ENCODE results near the gene MSRB1. TPM values are rescaled to one million over a fixed set of nuclear protein-coding genes. Genes with fewer than 3 reads are reported as not detected.

Gene MSRB1
- total and polyA plus RNA-seq, 4 donors = 32.2 to 169 (median 98.0) TPM

DNA sequence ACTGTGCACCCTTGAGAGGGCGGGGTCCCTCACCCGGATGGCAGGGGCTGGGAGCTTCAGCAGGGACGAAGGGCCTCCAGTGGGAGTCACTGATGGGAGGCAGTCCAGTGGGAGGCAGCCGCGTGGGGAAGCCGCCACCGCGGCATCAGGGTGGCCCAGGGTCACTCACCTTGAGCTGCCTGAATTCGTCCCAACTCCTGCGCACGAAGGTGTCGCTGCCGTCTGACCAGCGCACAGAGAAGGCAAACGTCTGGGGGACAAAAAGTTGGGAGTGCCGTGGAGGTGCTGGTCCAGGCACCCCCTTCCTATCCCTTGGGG is 37.7 kb upstream of the MSRB1 start:
- peaks cover 5 to 31% (median 17%) of the 10 kb centered on the region in 4 donors for H3K4me1 ChIP-seq (ENCODE audit: control insufficient read depth in 4 of 4, insufficient read depth in 4 of 4, low read length in 3 of 4)

DNA sequence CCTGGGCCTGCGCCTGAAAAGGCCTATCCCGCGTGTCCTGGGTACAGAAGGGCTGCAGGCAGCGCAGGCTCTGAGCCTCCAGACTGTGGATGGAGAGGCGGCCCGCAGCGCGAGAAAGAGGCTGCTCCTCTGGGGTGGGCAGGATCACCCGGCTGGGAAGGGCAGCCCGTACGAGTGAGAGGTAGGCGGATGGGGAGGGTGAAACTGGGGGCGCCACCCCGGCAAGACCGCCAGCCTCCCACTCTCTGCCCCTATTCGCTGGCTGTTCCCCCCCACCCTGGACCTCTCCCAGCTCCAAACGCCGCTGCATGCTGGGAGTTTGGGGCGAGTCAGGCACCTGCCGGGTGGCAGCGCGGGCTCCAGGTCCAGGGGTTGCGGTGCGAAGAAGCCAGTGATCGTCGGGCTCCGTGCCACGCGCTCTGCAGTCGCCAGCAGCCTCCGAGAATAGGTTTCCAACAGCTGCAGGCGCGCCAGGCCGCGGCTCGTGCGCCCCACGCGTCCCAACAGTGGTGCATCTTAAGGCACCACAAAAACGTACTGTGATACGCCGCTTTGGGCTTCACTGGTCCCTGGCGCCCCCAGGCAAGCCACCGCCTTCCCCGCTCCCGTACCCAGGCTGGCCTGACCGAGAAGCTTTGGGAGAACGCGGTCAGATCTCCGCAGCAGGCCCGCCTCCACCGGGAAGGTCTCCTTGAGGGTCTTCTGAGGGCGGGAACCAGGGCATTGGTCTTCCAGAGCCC is 37.2 kb upstream of the MSRB1 start:
- peaks cover 8 to 31% (median 12%) of the 10 kb centered on the region in 4 donors for H3K36me3 ChIP-seq (ENCODE audit: control insufficient read depth in 4 of 4, insufficient read depth in 3 of 4, low read depth in 1 of 4, low read length in 3 of 4)
- no peaks in the 10 kb centered on the region for H3K27me3 ChIP-seq (ENCODE audit: control insufficient read depth in 4 of 4, insufficient read depth in 4 of 4, low read length in 3 of 4)
- WGBS = 13% methylated on average over 53 of the region's 53 CpGs
- DNase-seq (ENCODE audit: low spot score) = no peak
- TF ChIP-seq YY1 (IDR thresholded peaks at IDR 0.05) (no peak), RAD21 (IDR thresholded peaks at IDR 0.05) (no peak), TAF1 (conservative IDR thresholded peaks at IDR 0.05) (no peak), EGR1 (IDR thresholded peaks at IDR 0.05; ENCODE audit: low read depth in 2 of 2) (no peak), HNF4A (conservative IDR thresholded peaks at IDR 0.05) (no peak), JUND (IDR thresholded peaks at IDR 0.05) (no peak), GABPA (IDR thresholded peaks at IDR 0.05 in 1 of 2, conservative IDR thresholded peaks at IDR 0.05 in 1 of 2) (no peak), FOXA1 (IDR thresholded peaks at IDR 0.05) (no peak), HNF4G (IDR thresholded peaks at IDR 0.05) (no peak), NR2F2 (IDR thresholded peaks at IDR 0.05) (no peak), FOXA2 (IDR thresholded peaks at IDR 0.05) (no peak), RXRA (IDR thresholded peaks at IDR 0.05) (no peak), SP1 (IDR thresholded peaks at IDR 0.05) (no peak)
- TF ChIP-seq, protein P1, sequence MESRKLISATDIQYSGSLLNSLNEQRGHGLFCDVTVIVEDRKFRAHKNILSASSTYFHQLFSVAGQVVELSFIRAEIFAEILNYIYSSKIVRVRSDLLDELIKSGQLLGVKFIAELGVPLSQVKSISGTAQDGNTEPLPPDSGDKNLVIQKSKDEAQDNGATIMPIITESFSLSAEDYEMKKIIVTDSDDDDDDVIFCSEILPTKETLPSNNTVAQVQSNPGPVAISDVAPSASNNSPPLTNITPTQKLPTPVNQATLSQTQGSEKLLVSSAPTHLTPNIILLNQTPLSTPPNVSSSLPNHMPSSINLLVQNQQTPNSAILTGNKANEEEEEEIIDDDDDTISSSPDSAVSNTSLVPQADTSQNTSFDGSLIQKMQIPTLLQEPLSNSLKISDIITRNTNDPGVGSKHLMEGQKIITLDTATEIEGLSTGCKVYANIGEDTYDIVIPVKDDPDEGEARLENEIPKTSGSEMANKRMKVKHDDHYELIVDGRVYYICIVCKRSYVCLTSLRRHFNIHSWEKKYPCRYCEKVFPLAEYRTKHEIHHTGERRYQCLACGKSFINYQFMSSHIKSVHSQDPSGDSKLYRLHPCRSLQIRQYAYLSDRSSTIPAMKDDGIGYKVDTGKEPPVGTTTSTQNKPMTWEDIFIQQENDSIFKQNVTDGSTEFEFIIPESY (IDR thresholded peaks at IDR 0.05) = no peak
- TF ChIP-seq, protein P2, sequence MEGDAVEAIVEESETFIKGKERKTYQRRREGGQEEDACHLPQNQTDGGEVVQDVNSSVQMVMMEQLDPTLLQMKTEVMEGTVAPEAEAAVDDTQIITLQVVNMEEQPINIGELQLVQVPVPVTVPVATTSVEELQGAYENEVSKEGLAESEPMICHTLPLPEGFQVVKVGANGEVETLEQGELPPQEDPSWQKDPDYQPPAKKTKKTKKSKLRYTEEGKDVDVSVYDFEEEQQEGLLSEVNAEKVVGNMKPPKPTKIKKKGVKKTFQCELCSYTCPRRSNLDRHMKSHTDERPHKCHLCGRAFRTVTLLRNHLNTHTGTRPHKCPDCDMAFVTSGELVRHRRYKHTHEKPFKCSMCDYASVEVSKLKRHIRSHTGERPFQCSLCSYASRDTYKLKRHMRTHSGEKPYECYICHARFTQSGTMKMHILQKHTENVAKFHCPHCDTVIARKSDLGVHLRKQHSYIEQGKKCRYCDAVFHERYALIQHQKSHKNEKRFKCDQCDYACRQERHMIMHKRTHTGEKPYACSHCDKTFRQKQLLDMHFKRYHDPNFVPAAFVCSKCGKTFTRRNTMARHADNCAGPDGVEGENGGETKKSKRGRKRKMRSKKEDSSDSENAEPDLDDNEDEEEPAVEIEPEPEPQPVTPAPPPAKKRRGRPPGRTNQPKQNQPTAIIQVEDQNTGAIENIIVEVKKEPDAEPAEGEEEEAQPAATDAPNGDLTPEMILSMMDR (IDR thresholded peaks at IDR 0.05; ENCODE audit: low read depth, low read length, missing input control) = no peak
- TF ChIP-seq, protein P3, sequence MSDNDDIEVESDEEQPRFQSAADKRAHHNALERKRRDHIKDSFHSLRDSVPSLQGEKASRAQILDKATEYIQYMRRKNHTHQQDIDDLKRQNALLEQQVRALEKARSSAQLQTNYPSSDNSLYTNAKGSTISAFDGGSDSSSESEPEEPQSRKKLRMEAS (IDR thresholded peaks at IDR 0.05) = no peak
- TF ChIP-seq, protein P4, sequence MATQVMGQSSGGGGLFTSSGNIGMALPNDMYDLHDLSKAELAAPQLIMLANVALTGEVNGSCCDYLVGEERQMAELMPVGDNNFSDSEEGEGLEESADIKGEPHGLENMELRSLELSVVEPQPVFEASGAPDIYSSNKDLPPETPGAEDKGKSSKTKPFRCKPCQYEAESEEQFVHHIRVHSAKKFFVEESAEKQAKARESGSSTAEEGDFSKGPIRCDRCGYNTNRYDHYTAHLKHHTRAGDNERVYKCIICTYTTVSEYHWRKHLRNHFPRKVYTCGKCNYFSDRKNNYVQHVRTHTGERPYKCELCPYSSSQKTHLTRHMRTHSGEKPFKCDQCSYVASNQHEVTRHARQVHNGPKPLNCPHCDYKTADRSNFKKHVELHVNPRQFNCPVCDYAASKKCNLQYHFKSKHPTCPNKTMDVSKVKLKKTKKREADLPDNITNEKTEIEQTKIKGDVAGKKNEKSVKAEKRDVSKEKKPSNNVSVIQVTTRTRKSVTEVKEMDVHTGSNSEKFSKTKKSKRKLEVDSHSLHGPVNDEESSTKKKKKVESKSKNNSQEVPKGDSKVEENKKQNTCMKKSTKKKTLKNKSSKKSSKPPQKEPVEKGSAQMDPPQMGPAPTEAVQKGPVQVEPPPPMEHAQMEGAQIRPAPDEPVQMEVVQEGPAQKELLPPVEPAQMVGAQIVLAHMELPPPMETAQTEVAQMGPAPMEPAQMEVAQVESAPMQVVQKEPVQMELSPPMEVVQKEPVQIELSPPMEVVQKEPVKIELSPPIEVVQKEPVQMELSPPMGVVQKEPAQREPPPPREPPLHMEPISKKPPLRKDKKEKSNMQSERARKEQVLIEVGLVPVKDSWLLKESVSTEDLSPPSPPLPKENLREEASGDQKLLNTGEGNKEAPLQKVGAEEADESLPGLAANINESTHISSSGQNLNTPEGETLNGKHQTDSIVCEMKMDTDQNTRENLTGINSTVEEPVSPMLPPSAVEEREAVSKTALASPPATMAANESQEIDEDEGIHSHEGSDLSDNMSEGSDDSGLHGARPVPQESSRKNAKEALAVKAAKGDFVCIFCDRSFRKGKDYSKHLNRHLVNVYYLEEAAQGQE (IDR thresholded peaks at IDR 0.05) = no peak
- TF ChIP-seq, protein P5, sequence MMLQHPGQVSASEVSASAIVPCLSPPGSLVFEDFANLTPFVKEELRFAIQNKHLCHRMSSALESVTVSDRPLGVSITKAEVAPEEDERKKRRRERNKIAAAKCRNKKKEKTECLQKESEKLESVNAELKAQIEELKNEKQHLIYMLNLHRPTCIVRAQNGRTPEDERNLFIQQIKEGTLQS (IDR thresholded peaks at IDR 0.05) = no peak
- no peaks in the 10 kb centered on the region for H3K9me3 ChIP-seq (ENCODE audit: control insufficient read depth in 4 of 4, low read length in 3 of 4)
- no peak overlapping the region for H3K9ac ChIP-seq (ENCODE audit: low read depth in 1 of 2, low read length in 2 of 2)
- no peak overlapping the region for H3K27ac ChIP-seq (ENCODE audit: low read depth in 1 of 2, low read length in 2 of 2)
- no peak overlapping the region for H3K4me3 ChIP-seq (ENCODE audit: low read depth in 1 of 3, low read length in 3 of 3)
- H3K4me1 ChIP-seq (ENCODE audit: control insufficient read depth in 4 of 4, insufficient read depth in 4 of 4, low read length in 3 of 4) = peaks cover 5 to 27% (median 13%) of the 10 kb centered on the region in 4 donors

More for the DNA sequence above, 37.7 kb upstream of the MSRB1 start:
- Histone ChIP-seq H3K36me3 (ENCODE audit: control insufficient read depth in 4 of 4, insufficient read depth in 3 of 4, low read depth in 1 of 4, low read length in 3 of 4) (peaks cover 4 to 30% (median 10%) of the 10 kb centered on the region in 4 donors), H3K9me3 (ENCODE audit: control insufficient read depth in 4 of 4, low read length in 3 of 4) (no peaks in the 10 kb centered on the region), H3K9ac (ENCODE audit: low read depth in 1 of 2, low read length in 2 of 2) (no peak overlapping the region), H3K27ac (ENCODE audit: low read depth in 1 of 2, low read length in 2 of 2) (no peak overlapping the region), H3K4me3 (ENCODE audit: low read depth in 1 of 3, low read length in 3 of 3) (no peak overlapping the region), H3K27me3 (ENCODE audit: control insufficient read depth in 4 of 4, insufficient read depth in 4 of 4, low read length in 3 of 4) (no peaks in the 10 kb centered on the region)
- DNase-seq (ENCODE audit: low spot score) = no peak
- 20% methylated on average over 16 of the region's 16 CpGs for WGBS
- no peak for TF ChIP-seq JUND (IDR thresholded peaks at IDR 0.05)
- no peak for TF ChIP-seq NR2F2 (IDR thresholded peaks at IDR 0.05)
- TF ChIP-seq FOXA1 (IDR thresholded peaks at IDR 0.05) = no peak
- TF ChIP-seq RAD21 (IDR thresholded peaks at IDR 0.05) = no peak
- TF ChIP-seq RXRA (IDR thresholded peaks at IDR 0.05) = no peak
- TF ChIP-seq SP1 (IDR thresholded peaks at IDR 0.05) = no peak
- no peak for TF ChIP-seq TAF1 (conservative IDR thresholded peaks at IDR 0.05)
- no peak for TF ChIP-seq GABPA (IDR thresholded peaks at IDR 0.05 in 1 of 2, conservative IDR thresholded peaks at IDR 0.05 in 1 of 2)
- TF ChIP-seq, protein P5 (IDR thresholded peaks at IDR 0.05) = no peak
- TF ChIP-seq EGR1 (IDR thresholded peaks at IDR 0.05; ENCODE audit: low read depth in 2 of 2) = no peak
- TF ChIP-seq HNF4G (IDR thresholded peaks at IDR 0.05) = no peak
- no peak for TF ChIP-seq YY1 (IDR thresholded peaks at IDR 0.05)
